GM23338 (cell line): ENCODE results near the gene CAPN8. TPM values are rescaled to one million over a fixed set of nuclear protein-coding genes. Genes with fewer than 3 reads are reported as not detected.
"Not testable (repeated sequence)": the region's sequence is repeated elsewhere in the genome, so short reads cannot be mapped to it uniquely, and the experiment has no call there.

Source experiments
- ATAC-seq: fragments of 200-7000 bp; cut with Tn5 transposase; 3 replicates; pipeline ENCODE4 v1.9.1; 2020
- DNase-seq: peaks from one replicate; pipeline ENCODE4 v3.0.0-alpha.2; 2015; ENCODE audit warnings: low spot score
- H2AFZ ChIP-seq: fragments of 200-600 bp; sonication (generic); 2 replicates; pipeline ENCODE4 v1.8.0; 2016; ENCODE audit warnings: antibody characterized with exemption, mild to moderate bottlenecking, moderate library complexity
- H3F3A ChIP-seq: fragments of 200-600 bp; sonication (generic); replicated peaks from 2 replicates; pipeline ENCODE4 v1.8.0; 2017; ENCODE audit warnings: antibody characterized with exemption, mixed run types, low read depth
- H3K27ac ChIP-seq: fragments of 200-600 bp; sonication (generic); 2 replicates; pipeline ENCODE4 v1.6.1; 2016; ENCODE audit warnings: low read depth
- H3K27me3 ChIP-seq: fragments of 200-600 bp; sonication (generic); 2 replicates; pipeline ENCODE4 v1.8.0; 2016; ENCODE audit warnings: mild to moderate bottlenecking, mixed run types, moderate library complexity; ENCODE audit not compliant: insufficient read depth
- H3K36me3 ChIP-seq: fragments of 200-600 bp; sonication (generic); 2 replicates; pipeline ENCODE4 v1.8.0; 2016; ENCODE audit warnings: mild to moderate bottlenecking; ENCODE audit not compliant: insufficient read depth
- H3K4me1 ChIP-seq: fragments of 200-600 bp; sonication (generic); 2 replicates; pipeline ENCODE4 v1.8.0; 2016; ENCODE audit warnings: mild to moderate bottlenecking, moderate library complexity; ENCODE audit not compliant: insufficient read depth
- H3K4me2 ChIP-seq: fragments of 200-600 bp; sonication (generic); 2 replicates; pipeline ENCODE4 v1.7.1; 2017; ENCODE audit warnings: mixed run types
- H3K4me3 ChIP-seq: fragments of 200-600 bp; sonication (generic); 2 replicates; pipeline ENCODE4 v1.6.1; 2016; ENCODE audit warnings: mixed run types
- H3K79me2 ChIP-seq: fragments of 200-600 bp; sonication (generic); replicated peaks from 2 replicates; pipeline ENCODE4 v1.8.0; 2017; ENCODE audit warnings: mild to moderate bottlenecking; ENCODE audit not compliant: insufficient read depth
- H3K9me2 ChIP-seq: fragments of 200-600 bp; sonication (generic); 2 replicates; pipeline ENCODE4 v1.8.0; 2017; ENCODE audit not compliant: insufficient read depth
- H4K20me1 ChIP-seq: fragments of 200-600 bp; sonication (generic); replicated peaks from 2 replicates; pipeline ENCODE4 v1.8.0; 2017; ENCODE audit warnings: mild to moderate bottlenecking; ENCODE audit not compliant: insufficient read depth
- H3K27ac Mint-ChIP-seq: 2 replicates; pipeline ENCODE4 v1.8.0; 2020; ENCODE audit warnings: inconsistent platforms, mild to moderate bottlenecking, moderate library complexity, mixed read lengths
- H3K27me3 Mint-ChIP-seq: 3 replicates; pipeline ENCODE4 v1.8.0; 2022; ENCODE audit warnings: low read depth, mild to moderate bottlenecking, moderate library complexity, mixed read lengths, inconsistent platforms; ENCODE audit not compliant: insufficient read depth, poor library complexity
- H3K36me3 Mint-ChIP-seq: 3 replicates; pipeline ENCODE4 v1.8.0; 2021; ENCODE audit warnings: low read depth, mild to moderate bottlenecking, inconsistent platforms, moderate library complexity, mixed read lengths
- H3K4me1 Mint-ChIP-seq: 3 replicates; pipeline ENCODE4 v1.8.0; 2020; ENCODE audit warnings: mild to moderate bottlenecking, inconsistent platforms, mixed read lengths
- H3K4me3 Mint-ChIP-seq: 3 replicates; pipeline ENCODE4 v1.8.0; 2021; ENCODE audit warnings: moderate library complexity, mild to moderate bottlenecking, inconsistent platforms, mixed read lengths
- H3K9me3 Mint-ChIP-seq: 3 replicates; pipeline ENCODE4 v1.8.0; 2020; ENCODE audit warnings: moderate library complexity, mild to moderate bottlenecking, inconsistent platforms, mixed read lengths
- ETS1 ChIP-seq: IDR thresholded peaks from 2 replicates; pipeline ENCODE4 v1.6.1; 2016; ENCODE audit warnings: antibody characterized with exemption
- EZH2 ChIP-seq: fragments of 200-600 bp; sonication (generic); IDR thresholded peaks from one replicate; pipeline ENCODE4 v1.8.0; 2017; ENCODE audit warnings: antibody characterized with exemption, mild to moderate bottlenecking, low read depth; ENCODE audit not compliant: unreplicated experiment
- EZH2phosphoT487 ChIP-seq: fragments of 200-600 bp; sonication (generic); IDR thresholded peaks from one replicate; pipeline ENCODE4 v1.8.1; 2018; ENCODE audit warnings: antibody characterized with exemption; ENCODE audit not compliant: unreplicated experiment
- NANOG ChIP-seq: IDR thresholded peaks from 2 replicates; pipeline ENCODE4 v1.6.1; 2016; ENCODE audit warnings: antibody characterized with exemption, borderline replicate concordance
- STAT1 ChIP-seq: IDR thresholded peaks from one replicate; pipeline ENCODE4 v1.6.1; 2016; ENCODE audit warnings: antibody characterized with exemption; ENCODE audit not compliant: unreplicated experiment
- ZNF114 ChIP-seq: fragments of 250-450 bp; sonication (Bioruptor Pico); IDR thresholded peaks from 2 replicates; pipeline ENCODE4 v1.5.0; 2020; ENCODE audit warnings: mild to moderate bottlenecking, moderate library complexity
- ZNF331 ChIP-seq: fragments of 250-450 bp; sonication (Bioruptor Pico); IDR thresholded peaks from 2 replicates; pipeline ENCODE4 v1.5.0; 2020; ENCODE audit warnings: low read depth, mild to moderate bottlenecking, moderate library complexity
- ZNF462 ChIP-seq: fragments of 250-450 bp; sonication (Bioruptor Pico); IDR thresholded peaks from 2 replicates; pipeline ENCODE4 v1.5.0; 2020; ENCODE audit warnings: mild to moderate bottlenecking, moderate library complexity
- polyA plus RNA-seq: library from polyadenylated mRNA; unstranded; fragments of >200 nt; fragmentation: Nextera tagmentation; extraction: Ambion mirVana; gene quantifications from 2 replicates; pipeline ENCODE4 v1.2.1, GENCODE V29; 2016
- total RNA-seq: library from RNA; depleted of rRNA; stranded (reverse); fragments of >200 nt; shearing (Covaris generic); gene quantifications from 2 replicates; pipeline ENCODE4 v1.2.3, GENCODE V29; 2014
- TF ChIP-seq, protein P1 (sequence below): IDR thresholded peaks from one replicate; pipeline ENCODE4 v1.6.1; 2018; ENCODE audit warnings: antibody characterized with exemption; ENCODE audit not compliant: unreplicated experiment
- TF ChIP-seq, protein P2 (sequence below), 2 experiments: fragments of 200-600 bp in 1 of 2; sonication (generic) in 1 of 2; conservative IDR thresholded peaks; 2 replicates each; pipeline versions ENCODE4 v1.5.1 to v1.6.1; 2016 to 2017; ENCODE audit warnings: antibody characterized with exemption in 2 of 2, low read depth in 2 of 2, mild to moderate bottlenecking in 2 of 2, moderate library complexity in 1 of 2

CAPN8 gene
- total and polyA plus RNA-seq, 2 experiments from 2014 or later: not detected

DNA sequence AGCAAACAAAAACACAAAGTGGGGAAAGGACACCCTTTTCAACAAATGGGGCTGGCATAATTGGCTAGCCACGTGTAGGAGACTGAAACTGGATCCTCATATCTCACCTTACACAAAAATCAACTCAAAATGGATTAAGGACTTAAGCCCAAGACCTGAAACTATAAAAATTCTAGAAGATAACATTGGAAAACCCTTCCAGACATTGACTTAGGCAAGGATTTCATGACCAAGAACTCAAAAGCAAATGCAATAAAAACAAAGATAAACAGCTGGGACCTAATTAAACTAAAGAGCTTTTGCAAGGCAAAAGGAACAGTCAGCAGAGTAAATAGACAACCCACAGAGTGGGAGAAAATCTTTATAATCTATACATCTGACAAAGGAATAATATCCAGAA lies 146.9 kb downstream of the CAPN8 start:
- not testable (repeated sequence) for H3K27me3 Mint-ChIP-seq, H3F3A ChIP-seq, H3K36me3 ChIP-seq, H4K20me1 ChIP-seq, H3K27ac Mint-ChIP-seq, H3K4me2 ChIP-seq, H3K4me3 ChIP-seq, H3K9me2 ChIP-seq, H3K4me3 Mint-ChIP-seq, H3K4me1 ChIP-seq, DNase-seq, ATAC-seq, H3K27ac ChIP-seq, H3K9me3 Mint-ChIP-seq, H2AFZ ChIP-seq, H3K79me2 ChIP-seq, H3K27me3 ChIP-seq
- H3K4me1 Mint-ChIP-seq: peaks cover 17% of the 10 kb centered on the region
- H3K36me3 Mint-ChIP-seq: peaks cover 10% of the 10 kb centered on the region; the same call in 2 of the 3 replicates

- peaks cover 10% of the 10 kb centered on the region; the same call in 2 of the 3 replicates for H3K36me3 Mint-ChIP-seq
- Histone ChIP-seq H3K4me3 (no peak overlapping the region), H4K20me1 (no peaks in the 10 kb centered on the region), H3K9me2 (peaks cover 6% of the 10 kb centered on the region; the same call in 1 of the 2 replicates), H3K79me2 (no peaks in the 10 kb centered on the region), H3K27me3 (no peaks in the 10 kb centered on the region), H3K4me1 (no peaks in the 10 kb centered on the region), H3K4me2 (no peak overlapping the region), H3F3A (no peaks in the 10 kb centered on the region), H2AFZ (no peak overlapping the region), H3K36me3 (no peaks in the 10 kb centered on the region), H3K27ac (no peak overlapping the region)
- H3K9me3 Mint-ChIP-seq: peaks cover 9% of the 10 kb centered on the region
- no peak overlapping the region for H3K27ac Mint-ChIP-seq
- H3K4me1 Mint-ChIP-seq: peaks cover 18% of the 10 kb centered on the region
- ATAC-seq (no peak), DNase-seq (no peak)
- no peak overlapping the region for H3K4me3 Mint-ChIP-seq
- H3K27me3 Mint-ChIP-seq: peaks cover 7% of the 10 kb centered on the region
- TF ChIP-seq EZH2phosphoT487 (no peak), NANOG (no peak), ETS1 (no peak), ZNF331 (CRISPR knock-in tag) (no peak), EZH2 (no peak), ZNF114 (CRISPR knock-in tag) (no peak), STAT1 (no peak), ZNF462 (no peak)
- TF ChIP-seq, protein P1, sequence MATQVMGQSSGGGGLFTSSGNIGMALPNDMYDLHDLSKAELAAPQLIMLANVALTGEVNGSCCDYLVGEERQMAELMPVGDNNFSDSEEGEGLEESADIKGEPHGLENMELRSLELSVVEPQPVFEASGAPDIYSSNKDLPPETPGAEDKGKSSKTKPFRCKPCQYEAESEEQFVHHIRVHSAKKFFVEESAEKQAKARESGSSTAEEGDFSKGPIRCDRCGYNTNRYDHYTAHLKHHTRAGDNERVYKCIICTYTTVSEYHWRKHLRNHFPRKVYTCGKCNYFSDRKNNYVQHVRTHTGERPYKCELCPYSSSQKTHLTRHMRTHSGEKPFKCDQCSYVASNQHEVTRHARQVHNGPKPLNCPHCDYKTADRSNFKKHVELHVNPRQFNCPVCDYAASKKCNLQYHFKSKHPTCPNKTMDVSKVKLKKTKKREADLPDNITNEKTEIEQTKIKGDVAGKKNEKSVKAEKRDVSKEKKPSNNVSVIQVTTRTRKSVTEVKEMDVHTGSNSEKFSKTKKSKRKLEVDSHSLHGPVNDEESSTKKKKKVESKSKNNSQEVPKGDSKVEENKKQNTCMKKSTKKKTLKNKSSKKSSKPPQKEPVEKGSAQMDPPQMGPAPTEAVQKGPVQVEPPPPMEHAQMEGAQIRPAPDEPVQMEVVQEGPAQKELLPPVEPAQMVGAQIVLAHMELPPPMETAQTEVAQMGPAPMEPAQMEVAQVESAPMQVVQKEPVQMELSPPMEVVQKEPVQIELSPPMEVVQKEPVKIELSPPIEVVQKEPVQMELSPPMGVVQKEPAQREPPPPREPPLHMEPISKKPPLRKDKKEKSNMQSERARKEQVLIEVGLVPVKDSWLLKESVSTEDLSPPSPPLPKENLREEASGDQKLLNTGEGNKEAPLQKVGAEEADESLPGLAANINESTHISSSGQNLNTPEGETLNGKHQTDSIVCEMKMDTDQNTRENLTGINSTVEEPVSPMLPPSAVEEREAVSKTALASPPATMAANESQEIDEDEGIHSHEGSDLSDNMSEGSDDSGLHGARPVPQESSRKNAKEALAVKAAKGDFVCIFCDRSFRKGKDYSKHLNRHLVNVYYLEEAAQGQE: no peak
- TF ChIP-seq, protein P2, sequence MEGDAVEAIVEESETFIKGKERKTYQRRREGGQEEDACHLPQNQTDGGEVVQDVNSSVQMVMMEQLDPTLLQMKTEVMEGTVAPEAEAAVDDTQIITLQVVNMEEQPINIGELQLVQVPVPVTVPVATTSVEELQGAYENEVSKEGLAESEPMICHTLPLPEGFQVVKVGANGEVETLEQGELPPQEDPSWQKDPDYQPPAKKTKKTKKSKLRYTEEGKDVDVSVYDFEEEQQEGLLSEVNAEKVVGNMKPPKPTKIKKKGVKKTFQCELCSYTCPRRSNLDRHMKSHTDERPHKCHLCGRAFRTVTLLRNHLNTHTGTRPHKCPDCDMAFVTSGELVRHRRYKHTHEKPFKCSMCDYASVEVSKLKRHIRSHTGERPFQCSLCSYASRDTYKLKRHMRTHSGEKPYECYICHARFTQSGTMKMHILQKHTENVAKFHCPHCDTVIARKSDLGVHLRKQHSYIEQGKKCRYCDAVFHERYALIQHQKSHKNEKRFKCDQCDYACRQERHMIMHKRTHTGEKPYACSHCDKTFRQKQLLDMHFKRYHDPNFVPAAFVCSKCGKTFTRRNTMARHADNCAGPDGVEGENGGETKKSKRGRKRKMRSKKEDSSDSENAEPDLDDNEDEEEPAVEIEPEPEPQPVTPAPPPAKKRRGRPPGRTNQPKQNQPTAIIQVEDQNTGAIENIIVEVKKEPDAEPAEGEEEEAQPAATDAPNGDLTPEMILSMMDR (conservative IDR thresholded peaks at IDR 0.05; ENCODE audit: low read depth in 2 of 2): no peak
Measured at GRCh38 chr1:223515926-223516325, 149.6 kb downstream of the CAPN8 start.
